GM18520 (cell line): ENCODE results near the gene LDB2.

ENCODE experiments used
- ATAC-seq: cut with Tn5 transposase; IDR thresholded peaks from one replicate; pipeline ENCODE4 v1.9.1; 2021; ENCODE audit not compliant: unreplicated experiment

Gene LDB2

DNA sequence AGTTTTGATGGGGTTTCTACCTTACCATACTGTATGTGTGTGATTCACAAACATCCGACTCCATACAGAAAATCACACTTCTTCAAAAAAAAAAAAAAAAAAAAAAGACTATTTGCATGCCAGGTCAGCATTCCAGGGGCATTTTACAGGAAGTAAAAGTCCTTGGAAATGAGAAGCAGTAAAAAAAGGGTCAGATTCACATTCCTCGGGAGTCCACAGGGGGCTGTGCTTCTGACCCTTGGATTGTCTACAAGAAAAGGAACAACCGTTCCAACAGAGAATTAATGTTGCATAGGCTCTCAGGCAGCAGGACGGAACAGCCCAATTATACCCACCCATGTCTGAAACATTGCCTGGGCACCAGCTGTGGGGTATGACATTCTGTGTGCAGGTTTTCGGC, 290.3 kb downstream of the LDB2 start:
- ATAC-seq: no peak

GRCh38 chr4:16607241-16608066, 291.0 kb downstream of the LDB2 start:
- no peak for ATAC-seq

GRCh38 chr4:16606691-16607090, 291.8 kb downstream of the LDB2 start:
- no peak for ATAC-seq

- ATAC-seq: no peak
Observed at GRCh38 chr4:16603178-16603577, 295.3 kb downstream of the LDB2 start.

GRCh38 chr4:16598597-16599206, 299.7 kb downstream of the LDB2 start:
- no peak for ATAC-seq

- no peak for ATAC-seq
Observed at GRCh38 chr4:16597845-16598596, 300.4 kb downstream of the LDB2 start.

- ATAC-seq: no peak
Observed at GRCh38 chr4:16597443-16597842, 301.0 kb downstream of the LDB2 start.

- ATAC-seq: no peak
Observed at GRCh38 chr4:16596267-16596666, 302.2 kb downstream of the LDB2 start.

- ATAC-seq: no peak
Observed at GRCh38 chr4:16594128-16594527, 304.3 kb downstream of the LDB2 start.

- ATAC-seq: no peak
Observed at GRCh38 chr4:16593386-16593785, 305.1 kb downstream of the LDB2 start.

DNA sequence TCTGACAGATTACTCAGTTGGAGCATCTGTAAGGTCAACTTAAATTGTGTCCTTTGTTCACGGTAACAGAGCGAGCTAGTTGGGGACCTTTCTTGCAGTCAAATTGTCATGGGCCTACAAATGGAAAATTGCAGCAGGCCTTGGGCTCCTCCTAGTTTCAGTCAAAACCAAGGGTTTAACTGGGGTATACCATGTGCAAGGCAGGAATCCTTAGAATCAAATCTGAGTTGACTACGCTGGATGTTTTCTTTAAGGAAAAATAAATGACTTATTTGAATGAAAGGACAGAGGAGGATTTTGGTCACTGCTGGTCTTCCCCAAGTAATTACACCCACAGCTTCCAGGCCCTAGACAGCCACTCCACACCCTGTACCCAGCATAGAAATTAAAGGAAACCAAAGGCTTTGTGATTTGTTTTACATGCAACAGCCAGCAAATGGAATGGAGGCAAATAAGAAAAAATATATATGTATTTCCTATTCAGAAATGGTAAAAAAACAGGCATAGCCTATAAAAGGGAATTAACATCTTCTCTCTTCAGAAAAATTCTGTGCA, 307.1 kb downstream of the LDB2 start:
- ATAC-seq: no peak

- ATAC-seq: no peak
Observed at GRCh38 chr4:16590797-16591196, 307.6 kb downstream of the LDB2 start.

DNA sequence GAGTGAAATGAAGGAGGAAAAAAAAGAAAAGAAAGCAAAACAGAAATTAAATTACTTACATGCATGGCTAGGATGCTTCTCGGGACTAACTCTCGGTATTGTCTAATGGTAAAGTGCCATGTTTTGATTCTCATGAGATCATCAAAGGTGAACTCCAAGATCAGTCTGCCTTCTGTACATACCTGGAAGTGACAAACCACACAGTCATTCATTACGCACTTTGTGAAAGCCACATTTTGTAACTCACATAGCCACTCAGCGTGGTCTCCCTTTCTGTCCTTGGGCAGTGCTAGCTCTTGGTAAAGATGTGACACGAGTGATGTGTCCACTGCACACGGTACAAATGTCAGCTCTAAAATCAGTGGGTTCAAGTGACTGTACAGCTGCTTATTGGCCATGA, 309.8 kb downstream of the LDB2 start:
- no peak for ATAC-seq

DNA sequence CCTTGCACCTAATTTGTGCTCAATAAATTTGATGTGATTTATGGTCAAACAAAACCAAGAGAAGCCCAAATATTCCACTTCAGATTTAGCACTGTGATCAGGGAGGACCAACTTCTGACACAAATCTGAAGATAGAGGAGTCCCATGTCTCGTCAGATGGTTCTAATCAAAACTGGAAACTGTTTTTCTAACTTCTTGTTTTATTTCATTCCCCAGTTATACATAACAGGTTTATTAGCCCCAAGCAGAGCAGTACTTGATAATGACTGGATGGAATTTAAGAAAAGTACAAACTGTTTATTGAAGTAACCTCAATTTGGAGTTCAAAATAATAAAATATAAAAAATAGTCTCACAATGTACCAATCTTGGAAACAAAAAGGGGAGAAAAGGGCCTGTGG, 310.3 kb downstream of the LDB2 start:
- no peak for ATAC-seq

DNA sequence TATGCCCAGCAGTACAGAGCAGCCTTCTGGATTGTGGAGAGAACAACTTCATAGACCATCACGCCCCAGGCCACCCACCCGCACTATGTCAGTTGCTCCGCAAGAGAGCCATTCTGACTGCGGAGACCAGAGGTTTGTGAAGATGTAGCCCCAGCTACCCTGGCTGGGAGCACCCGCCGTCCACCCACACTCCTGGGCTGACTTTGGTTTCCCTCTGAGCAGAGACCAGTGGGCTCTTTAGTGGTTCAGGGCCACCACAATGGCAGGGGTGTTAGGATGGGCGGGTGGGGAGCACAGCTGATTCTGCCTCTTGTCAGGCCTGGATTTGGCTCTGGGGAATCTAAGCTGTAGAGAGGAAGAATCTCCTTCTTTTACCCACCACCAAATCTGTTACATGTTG, 313.4 kb downstream of the LDB2 start:
- no peak for ATAC-seq

GRCh38 chr4:16583764-16584163, 314.7 kb downstream of the LDB2 start:
- no peak for ATAC-seq

DNA sequence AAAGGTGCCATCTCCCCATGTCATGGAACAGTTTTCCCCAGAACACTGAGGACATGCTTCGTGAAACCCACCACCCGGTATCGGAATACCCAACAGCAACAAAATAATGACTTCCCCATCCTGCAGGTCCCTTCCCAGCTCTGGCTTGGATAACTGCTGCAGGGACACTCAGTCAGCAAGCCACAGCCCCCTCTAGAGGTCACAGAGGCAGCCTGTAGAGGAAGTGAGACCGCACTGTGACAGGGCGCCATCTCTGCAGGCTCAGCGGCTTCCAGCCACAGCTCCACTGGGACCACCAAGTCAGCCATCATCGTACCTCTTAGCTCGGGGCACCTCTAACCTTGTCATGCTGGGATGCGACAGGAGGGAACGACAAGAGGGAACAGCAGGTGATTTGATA, 315.9 kb downstream of the LDB2 start:
- no peak for ATAC-seq

DNA sequence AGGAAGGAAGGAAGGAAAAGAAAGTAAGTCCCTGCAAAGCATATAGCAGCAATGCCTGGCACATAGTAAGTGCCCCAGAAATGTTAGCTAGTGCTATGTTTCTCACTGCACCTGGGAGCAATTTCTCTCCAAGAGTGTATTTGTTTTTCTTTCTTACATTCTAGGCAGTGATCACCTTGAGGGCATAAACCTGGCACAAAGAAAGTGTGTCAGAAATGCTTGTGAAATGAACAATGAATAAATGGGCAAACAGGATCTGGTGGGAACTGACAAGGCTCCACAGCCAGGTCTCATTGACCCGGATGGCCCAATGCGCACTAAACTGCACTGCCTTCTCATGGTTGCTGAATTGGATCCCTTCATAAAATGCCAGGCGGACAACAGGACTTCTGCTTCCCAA, 316.4 kb downstream of the LDB2 start:
- ATAC-seq: no peak

DNA sequence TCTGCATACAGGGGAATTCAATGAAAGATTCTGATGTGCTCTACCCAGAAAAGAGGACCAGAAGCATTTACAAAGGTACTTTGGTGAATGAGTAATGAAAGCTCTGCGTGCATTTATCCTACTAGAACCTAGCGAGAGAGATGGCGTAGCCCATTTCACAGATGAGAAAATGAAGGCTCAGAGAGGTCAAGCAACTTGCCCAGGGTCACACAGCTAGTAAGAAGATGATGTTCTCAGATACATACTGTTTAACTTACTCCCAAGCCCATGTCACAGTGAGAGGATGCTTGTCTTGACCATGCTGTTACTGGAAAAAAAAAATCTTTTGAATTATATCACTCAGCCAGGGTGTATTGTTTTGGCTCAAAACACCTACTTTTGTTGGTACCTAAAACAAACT, 317.3 kb downstream of the LDB2 start:
- ATAC-seq: no peak

DNA sequence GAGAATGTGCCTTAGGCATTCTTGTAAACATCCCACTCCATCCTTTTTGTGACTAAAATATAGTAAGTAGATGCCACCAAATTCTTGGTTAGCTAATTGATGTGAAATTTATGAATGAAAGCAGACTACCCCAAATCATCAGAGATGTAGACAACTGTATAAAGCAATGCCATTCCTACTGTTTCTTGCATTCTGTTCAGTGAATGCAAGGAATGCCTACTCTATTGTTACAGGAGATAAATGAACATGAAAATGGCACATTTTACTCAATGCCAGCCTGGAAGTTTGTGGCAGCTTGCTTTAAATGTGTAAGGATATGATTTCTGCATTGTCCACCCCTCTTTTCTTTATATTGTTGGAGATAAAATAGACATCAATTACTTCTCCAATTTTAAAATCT, 317.9 kb downstream of the LDB2 start:
- no peak for ATAC-seq

- no peak for ATAC-seq
Observed at GRCh38 chr4:16579866-16580265, 318.6 kb downstream of the LDB2 start.

DNA sequence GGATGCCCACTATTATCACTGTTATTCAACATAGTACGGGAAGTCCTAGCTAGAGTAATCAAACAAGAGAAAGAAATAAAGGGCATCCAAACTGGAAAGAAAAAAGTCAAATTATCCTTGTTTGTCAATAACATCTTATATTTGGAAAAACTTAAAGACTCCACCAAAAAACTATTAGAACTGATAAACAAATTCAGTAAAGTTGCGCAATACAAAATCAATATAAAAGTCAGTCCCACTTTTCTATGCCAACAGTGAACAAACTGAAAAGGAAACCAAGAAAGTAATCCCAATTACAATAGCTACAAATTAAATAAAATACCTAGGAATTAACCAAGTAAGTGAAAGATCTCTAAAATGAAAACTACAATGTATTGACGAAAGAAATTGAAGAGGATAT, 321.3 kb downstream of the LDB2 start:
- ATAC-seq: no peak
